ENCODE data around the gene TMPRSS11A. TPM values are rescaled to one million over a fixed set of nuclear protein-coding genes. Genes with fewer than 3 reads are reported as not detected.

TMPRSS11A gene
- total and polyA plus RNA-seq, 8 donors = not detected

DNA sequence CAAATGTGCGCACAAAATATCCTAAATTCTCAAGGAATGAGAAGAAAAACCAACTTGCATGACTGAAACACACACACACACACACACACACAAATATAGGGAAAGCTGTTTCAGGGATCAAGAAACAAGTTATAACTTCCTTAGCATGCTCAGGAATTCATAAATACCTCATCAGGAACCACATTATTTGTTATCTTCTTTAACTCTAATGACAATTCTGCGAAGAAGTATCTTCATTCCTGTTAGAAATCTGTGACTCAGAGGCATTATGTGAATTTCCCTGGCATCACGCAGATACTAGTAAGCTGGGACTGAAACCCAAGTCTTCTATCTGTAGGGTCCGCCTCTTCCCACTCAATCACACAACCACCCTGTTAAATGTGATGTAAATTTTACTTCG is 30.3 kb downstream of the TMPRSS11A start:
- H3K27me3 ChIP-seq = no peaks in the 10 kb centered on the region
- DNase-seq = no peak
- no peak overlapping the region for H3K27ac ChIP-seq
- H3K36me3 ChIP-seq = no peaks in the 10 kb centered on the region
- H3K4me3 ChIP-seq = no peak overlapping the region
- WGBS, 2 donors = 82 to 88% methylated on average over 5 of the region's 5 CpGs
- H3K4me1 ChIP-seq = no peaks in the 10 kb centered on the region
- TF ChIP-seq, protein P1, sequence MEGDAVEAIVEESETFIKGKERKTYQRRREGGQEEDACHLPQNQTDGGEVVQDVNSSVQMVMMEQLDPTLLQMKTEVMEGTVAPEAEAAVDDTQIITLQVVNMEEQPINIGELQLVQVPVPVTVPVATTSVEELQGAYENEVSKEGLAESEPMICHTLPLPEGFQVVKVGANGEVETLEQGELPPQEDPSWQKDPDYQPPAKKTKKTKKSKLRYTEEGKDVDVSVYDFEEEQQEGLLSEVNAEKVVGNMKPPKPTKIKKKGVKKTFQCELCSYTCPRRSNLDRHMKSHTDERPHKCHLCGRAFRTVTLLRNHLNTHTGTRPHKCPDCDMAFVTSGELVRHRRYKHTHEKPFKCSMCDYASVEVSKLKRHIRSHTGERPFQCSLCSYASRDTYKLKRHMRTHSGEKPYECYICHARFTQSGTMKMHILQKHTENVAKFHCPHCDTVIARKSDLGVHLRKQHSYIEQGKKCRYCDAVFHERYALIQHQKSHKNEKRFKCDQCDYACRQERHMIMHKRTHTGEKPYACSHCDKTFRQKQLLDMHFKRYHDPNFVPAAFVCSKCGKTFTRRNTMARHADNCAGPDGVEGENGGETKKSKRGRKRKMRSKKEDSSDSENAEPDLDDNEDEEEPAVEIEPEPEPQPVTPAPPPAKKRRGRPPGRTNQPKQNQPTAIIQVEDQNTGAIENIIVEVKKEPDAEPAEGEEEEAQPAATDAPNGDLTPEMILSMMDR (IDR thresholded peaks at IDR 0.05) = no peak
- H3K9me3 ChIP-seq = no peaks in the 10 kb centered on the region
- intact Hi-C loops (cut with DNase I) = no loop called here
- ATAC-seq = no peak
- no peak for FAIRE-seq

GRCh38 chr4:67931256-67931655 is 32.0 kb downstream of the TMPRSS11A start:
- FAIRE-seq (no peak), DNase-seq (no peak), ATAC-seq (no peak)
- H3K27ac ChIP-seq = no peak overlapping the region
- intact Hi-C loops (cut with DNase I) = no loop called here
- H3K27me3 ChIP-seq = no peaks in the 10 kb centered on the region
- 80 to 92% methylated on average over 3 of the region's 3 CpGs for WGBS, 2 donors
- no peaks in the 10 kb centered on the region for H3K9me3 ChIP-seq
- no peaks in the 10 kb centered on the region for H3K4me1 ChIP-seq
- no peak overlapping the region for H3K4me3 ChIP-seq
- TF ChIP-seq, protein P1 (IDR thresholded peaks at IDR 0.05) = no peak
- no peaks in the 10 kb centered on the region for H3K36me3 ChIP-seq

GRCh38 chr4:67929426-67929825 is 33.9 kb downstream of the TMPRSS11A start:
- WGBS, 2 donors = 53 to 69% methylated on average over 3 of the region's 3 CpGs
- ATAC-seq (no peak), DNase-seq (no peak), FAIRE-seq (no peak)
- H3K27ac ChIP-seq = no peak overlapping the region
- intact Hi-C loops (cut with DNase I) = no loop called here
- TF ChIP-seq, protein P1 (IDR thresholded peaks at IDR 0.05) = no peak
- H3K4me3 ChIP-seq = no peak overlapping the region
- H3K4me1 ChIP-seq = no peaks in the 10 kb centered on the region
- H3K27me3 ChIP-seq = no peaks in the 10 kb centered on the region
- no peaks in the 10 kb centered on the region for H3K9me3 ChIP-seq
- H3K36me3 ChIP-seq = no peaks in the 10 kb centered on the region

- Histone ChIP-seq H3K9me3 (no peaks in the 10 kb centered on the region), H3K27ac (no peak overlapping the region), H3K4me3 (no peak overlapping the region), H3K4me1 (no peaks in the 10 kb centered on the region), H3K27me3 (no peaks in the 10 kb centered on the region), H3K36me3 (no peaks in the 10 kb centered on the region)
- intact Hi-C loops (cut with DNase I) = no loop called here
- FAIRE-seq = no peak
- no peak for ATAC-seq
- WGBS, 2 donors = 12 to 25% methylated on average over 3 of the region's 3 CpGs
- no peak for DNase-seq
- TF ChIP-seq, protein P1 (IDR thresholded peaks at IDR 0.05) = no peak
Measured at GRCh38 chr4:67928546-67928945, 34.7 kb downstream of the TMPRSS11A start.

GRCh38 chr4:67927251-67927650 is 36.0 kb downstream of the TMPRSS11A start:
- H3K36me3 ChIP-seq = no peaks in the 10 kb centered on the region
- no peaks in the 10 kb centered on the region for H3K27me3 ChIP-seq
- WGBS, 2 donors = 86 to 91% methylated on average over 3 of the region's 3 CpGs
- H3K27ac ChIP-seq = no peak overlapping the region
- FAIRE-seq (no peak), ATAC-seq (no peak), DNase-seq (peak in 1 of 6 donors; percentile 52)
- H3K4me1 ChIP-seq = no peaks in the 10 kb centered on the region
- TF ChIP-seq, protein P1 (IDR thresholded peaks at IDR 0.05) = no peak
- no peak overlapping the region for H3K4me3 ChIP-seq
- H3K9me3 ChIP-seq = no peaks in the 10 kb centered on the region
- intact Hi-C loops (cut with DNase I) = no loop called here
